Esophagus muscularis mucosa (tissue), 4 donors: Measurements from ENCODE around the gene MFRP. TPM values are rescaled to one million over a fixed set of nuclear protein-coding genes. Genes with fewer than 3 reads are reported as not detected.

Experiments used
- DNase-seq: peaks from one replicate; pipeline ENCODE4 v3.0.0-alpha.2; 2017; ENCODE audit errors: extremely low spot score
- H3K27ac ChIP-seq, 4 donors: fragments of 200-600 bp; sonication (generic); replicated peaks in 1 of 4; 1 replicate in 3 of 4; 2 replicates in 1 of 4; pipeline ENCODE4 v1.5.1; 2016 to 2019; ENCODE audit warnings: mild to moderate bottlenecking in 1 of 4
- H3K27me3 ChIP-seq, 4 donors: fragments of 200-600 bp; sonication (generic); one replicate each; pipeline versions ENCODE4 v1.5.1 to v1.6.0; 2016 to 2019
- H3K36me3 ChIP-seq, 4 donors: fragments of 200-600 bp; sonication (generic); one replicate each; pipeline ENCODE4 v1.5.1; 2016 to 2019
- H3K4me1 ChIP-seq, 4 donors: fragments of 200-600 bp; sonication (generic); one replicate each; pipeline ENCODE4 v1.5.1; 2016 to 2019
- H3K4me3 ChIP-seq, 4 donors: fragments of 200-600 bp; sonication (generic); 1 replicate in 2 of 4; 2 replicates in 2 of 4; pipeline ENCODE4 v1.5.1; 2016 to 2019; ENCODE audit warnings: mild to moderate bottlenecking in 4 of 4, moderate library complexity in 1 of 4
- H3K9me3 ChIP-seq, 4 donors: fragments of 200-600 bp; sonication (generic); 1 replicate in 3 of 4; 2 replicates in 1 of 4; pipeline ENCODE4 v1.5.1; 2016 to 2019
- EP300 ChIP-seq: sonication (generic); formaldehyde crosslinking; IDR thresholded peaks from one replicate; pipeline ENCODE4 v1.6.1; 2017; ENCODE audit warnings: antibody characterized with exemption
- POLR2A ChIP-seq: fragments of 450-650 bp; IDR thresholded peaks from one replicate; pipeline ENCODE4 v1.6.1; 2017; ENCODE audit warnings: antibody characterized with exemption, moderate library complexity, mild to moderate bottlenecking, low read depth
- POLR2AphosphoS5 ChIP-seq, 2 donors: sonication (generic); formaldehyde crosslinking; IDR thresholded peaks; one replicate each; pipeline ENCODE4 v1.6.1; 2017; ENCODE audit warnings: antibody characterized with exemption in 2 of 2
- WGBS: methylation state at CpG from one replicate; pipeline ENCODE4 v1.1.5; 2018; 5-methylcytosine and 5-hydroxymethylcytosine counted together
- intact Hi-C: fragments of 100-400 bp; cut with DNase I; formaldehyde crosslinking; loops from one replicate; pipeline ENCODE4 v1.15.1; 2023
- small RNA-seq, 3 donors: library from RNA; depleted of rRNA; stranded (forward); fragments of <200 nt; gene quantifications; one replicate each; pipeline ENCODE3, GENCODE V24; 2016
- total RNA-seq, 4 donors: library from RNA; depleted of rRNA; stranded (reverse); fragments of >200 nt; gene quantifications; one replicate each; pipeline versions ENCODE4 v1.1.0 to v1.2.1, GENCODE V29; 2016
- TF ChIP-seq, protein P1 (sequence below), 3 experiments: fragments of 200-600 bp in 2 of 3; fragments of 450-650 bp in 1 of 3; sonication (generic) in 2 of 3; IDR thresholded peaks; one replicate each; pipeline ENCODE4 v1.5.1; 2017 to 2019; ENCODE audit warnings: antibody characterized with exemption in 3 of 3, mild to moderate bottlenecking in 2 of 3, moderate library complexity in 1 of 3

MFRP gene
- total RNA-seq, 4 donors from 2014 or later: 0.11 TPM; not detected in 3

DNA sequence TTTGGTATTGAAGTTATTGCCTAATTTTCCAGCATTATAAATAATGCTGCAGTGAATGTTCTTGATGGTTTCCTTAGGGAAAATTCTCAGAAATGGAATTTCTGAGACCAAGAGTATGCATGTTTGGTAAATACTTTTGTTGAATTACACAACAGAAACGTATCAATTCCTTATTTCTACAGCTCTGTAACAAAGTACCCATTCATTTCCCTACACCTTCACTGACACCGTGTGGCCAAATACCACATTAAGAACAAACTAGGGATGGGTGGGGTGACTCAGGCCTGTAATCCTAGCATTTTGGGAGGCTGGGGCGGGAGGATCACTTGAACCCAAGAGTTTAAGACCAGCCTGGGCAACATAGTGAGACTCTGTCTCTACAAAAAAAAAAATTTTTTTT lies 51.3 kb downstream of the MFRP start:
- H3K36me3 ChIP-seq: peaks cover 11 to 48% (median 42%) of the 10 kb centered on the region in 4 donors
- TF ChIP-seq POLR2AphosphoS5 (IDR thresholded peaks at IDR 0.05): no peak
- no peak for TF ChIP-seq POLR2A
- TF ChIP-seq, protein P1, sequence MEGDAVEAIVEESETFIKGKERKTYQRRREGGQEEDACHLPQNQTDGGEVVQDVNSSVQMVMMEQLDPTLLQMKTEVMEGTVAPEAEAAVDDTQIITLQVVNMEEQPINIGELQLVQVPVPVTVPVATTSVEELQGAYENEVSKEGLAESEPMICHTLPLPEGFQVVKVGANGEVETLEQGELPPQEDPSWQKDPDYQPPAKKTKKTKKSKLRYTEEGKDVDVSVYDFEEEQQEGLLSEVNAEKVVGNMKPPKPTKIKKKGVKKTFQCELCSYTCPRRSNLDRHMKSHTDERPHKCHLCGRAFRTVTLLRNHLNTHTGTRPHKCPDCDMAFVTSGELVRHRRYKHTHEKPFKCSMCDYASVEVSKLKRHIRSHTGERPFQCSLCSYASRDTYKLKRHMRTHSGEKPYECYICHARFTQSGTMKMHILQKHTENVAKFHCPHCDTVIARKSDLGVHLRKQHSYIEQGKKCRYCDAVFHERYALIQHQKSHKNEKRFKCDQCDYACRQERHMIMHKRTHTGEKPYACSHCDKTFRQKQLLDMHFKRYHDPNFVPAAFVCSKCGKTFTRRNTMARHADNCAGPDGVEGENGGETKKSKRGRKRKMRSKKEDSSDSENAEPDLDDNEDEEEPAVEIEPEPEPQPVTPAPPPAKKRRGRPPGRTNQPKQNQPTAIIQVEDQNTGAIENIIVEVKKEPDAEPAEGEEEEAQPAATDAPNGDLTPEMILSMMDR (IDR thresholded peaks at IDR 0.05): no peak
- no peak for TF ChIP-seq EP300

DNA sequence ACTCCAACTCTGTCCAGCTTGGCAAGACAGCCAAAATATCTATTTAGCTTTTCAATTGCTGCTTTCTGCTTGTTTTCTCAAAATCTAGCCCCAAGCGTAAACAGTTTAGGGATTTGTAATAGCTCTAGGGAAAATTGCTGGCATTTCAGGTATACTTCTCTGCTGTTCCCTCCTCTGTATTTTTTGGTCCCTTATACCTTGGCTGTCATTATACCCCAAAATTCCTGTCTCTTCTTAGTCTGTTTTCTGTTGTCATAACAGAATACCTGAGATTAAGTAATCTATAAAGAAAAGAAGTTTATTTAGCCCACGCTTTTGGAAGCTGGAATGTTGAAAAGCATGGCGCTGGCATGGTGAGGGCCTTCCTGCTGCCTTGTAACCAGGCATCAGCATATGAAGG lies 53.0 kb downstream of the MFRP start:
- intact Hi-C loops: no loop called here
- TF ChIP-seq, protein P1 (IDR thresholded peaks at IDR 0.05): no peak
- TF ChIP-seq EP300: no peak
- no peak for TF ChIP-seq POLR2AphosphoS5 (IDR thresholded peaks at IDR 0.05)
- TF ChIP-seq POLR2A: no peak
- peaks cover 0 to 9% (median 0%) of the 10 kb centered on the region in 4 donors for H3K9me3 ChIP-seq
- no peak for DNase-seq
- H3K36me3 ChIP-seq: peaks cover 0 to 41% (median 30%) of the 10 kb centered on the region in 4 donors
- 88% methylated on average over 3 of the region's 3 CpGs for WGBS
- H3K4me1 ChIP-seq: peaks cover 11 to 21% (median 18%) of the 10 kb centered on the region in 4 donors
- H3K27me3 ChIP-seq: no peaks in the 10 kb centered on the region
- H3K4me3 ChIP-seq: no peak overlapping the region
- no peak overlapping the region for H3K27ac ChIP-seq

More for the DNA sequence above, 51.3 kb downstream of the MFRP start:
- intact Hi-C loops: no loop called here
- H3K9me3 ChIP-seq: peaks cover 0 to 9% (median 0%) of the 10 kb centered on the region in 4 donors
- peaks cover 19 to 37% (median 35%) of the 10 kb centered on the region in 4 donors for H3K4me1 ChIP-seq
- no peak overlapping the region for H3K27ac ChIP-seq
- DNase-seq: no peak
- 60% methylated on average over 3 of the region's 3 CpGs for WGBS
- no peak overlapping the region for H3K4me3 ChIP-seq
- no peaks in the 10 kb centered on the region for H3K27me3 ChIP-seq

DNA sequence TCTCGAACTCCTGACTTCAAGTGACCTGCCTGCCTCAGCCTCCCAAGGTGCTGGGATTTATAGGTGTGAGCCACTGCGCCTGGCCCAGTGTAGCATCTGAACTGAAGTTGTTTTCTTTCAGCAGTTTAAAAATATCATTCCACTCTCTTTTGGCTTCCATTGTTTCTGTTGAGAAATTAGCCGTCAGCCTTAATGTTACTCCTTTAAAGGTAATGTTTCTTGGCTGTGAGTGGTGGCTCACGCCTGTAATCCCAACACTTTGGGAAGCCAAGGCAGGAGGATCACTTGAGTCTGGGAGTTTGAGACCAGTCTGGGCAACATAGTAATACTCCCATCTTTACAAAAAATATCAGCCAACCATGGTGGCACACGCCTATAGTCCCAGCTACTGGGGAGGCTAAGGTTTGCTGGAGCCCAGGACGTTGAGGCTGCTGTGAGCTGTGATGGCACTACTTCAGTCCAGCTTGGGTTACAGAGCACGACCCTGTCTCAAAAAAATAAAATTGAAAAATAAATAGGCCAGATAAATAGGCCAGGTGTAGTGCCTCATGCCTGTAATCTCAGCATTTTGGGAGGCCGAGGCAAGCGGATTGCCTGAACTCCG lies 55.5 kb downstream of the MFRP start:
- DNase-seq: no peak
- Histone ChIP-seq H3K9me3 (peaks cover 0 to 9% (median 0%) of the 10 kb centered on the region in 4 donors), H3K4me1 (peaks cover 0 to 14% (median 0%) of the 10 kb centered on the region in 4 donors), H3K36me3 (peaks cover 4 to 48% (median 26%) of the 10 kb centered on the region in 4 donors), H3K27me3 (no peaks in the 10 kb centered on the region), H3K4me3 (no peak overlapping the region), H3K27ac (no peak overlapping the region)
- TF ChIP-seq POLR2AphosphoS5 (IDR thresholded peaks at IDR 0.05): no peak
- intact Hi-C loops: no loop called here
- 98% methylated on average over 10 of the region's 10 CpGs for WGBS

Small RNA genes lying within 50 kb of the gene (small RNA-seq; reads per million reads assigned to genes)
- gene RF01225 (0 reads per million in 3 donors), gene RNU6-262P (0 reads per million in 3 donors)

Other genes starting within 250 kb of the MFRP start
- gene DPAGT1, start 244.9 kb downstream of the MFRP start, total RNA-seq: 10 to 100 TPM; 14.2 to 28.7 (median 19.9) TPM
- 10 to 100 TPM in 2 of 4 donors, 1 to 10 TPM in 2; 7.5 to 15.2 (median 9.4) TPM for gene C2CD2L, start 239.4 kb downstream of the MFRP start, total RNA-seq
- 10 to 100 TPM; 22.8 to 30.8 (median 26.4) TPM for gene HINFP, start 225.1 kb downstream of the MFRP start, total RNA-seq
- 1 to 10 TPM in 1 of 4 donors, under 1 TPM in 3; 0.33 to 1.4 (median 0.60) TPM for gene ABCG4, start 197.7 kb downstream of the MFRP start, total RNA-seq
- gene NLRX1, start 178.0 kb downstream of the MFRP start, total RNA-seq: 10 to 100 TPM; 21.5 to 47.3 (median 27.2) TPM
- under 1 TPM in 1 of 4 donors, not detected in 3; 0.29 TPM for gene NHERF4, start 161.2 kb downstream of the MFRP start, total RNA-seq
- gene CBL, start 140.4 kb downstream of the MFRP start, total RNA-seq: 10 to 100 TPM; 20.7 to 27.7 (median 24.1) TPM
- gene MCAM, start 29.6 kb downstream of the MFRP start, total RNA-seq: 1,000 to 10,000 TPM in 1 of 4 donors, 100 to 1,000 TPM in 3; 607 to 1,312 (median 805) TPM
- gene RNF26, start 12.2 kb downstream of the MFRP start, total RNA-seq: 10 to 100 TPM; 14.2 to 33.2 (median 20.9) TPM
- gene C1QTNF5, start 5.8 kb downstream of the MFRP start, total RNA-seq: 10 to 100 TPM; 23.7 to 74.3 (median 51.6) TPM
- 1 to 10 TPM; 4.6 to 9.9 (median 6.1) TPM for gene USP2, start 35.0 kb upstream of the MFRP start, total RNA-seq
- gene THY1, start 76.5 kb upstream of the MFRP start, total RNA-seq: 10 to 100 TPM; 13.3 to 70.1 (median 25.4) TPM